Measurements from ENCODE around the gene C3orf22. TPM values are rescaled to one million over a fixed set of nuclear protein-coding genes. Genes with fewer than 3 reads are reported as not detected.

Gene C3orf22, protein sequence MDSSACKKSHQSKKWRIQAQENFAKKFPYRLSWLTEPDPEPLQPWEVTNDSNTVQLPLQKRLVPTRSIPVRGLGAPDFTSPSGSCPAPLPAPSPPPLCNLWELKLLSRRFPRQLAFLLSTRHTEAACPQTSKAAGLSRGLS
- not detected for total RNA-seq

DNA sequence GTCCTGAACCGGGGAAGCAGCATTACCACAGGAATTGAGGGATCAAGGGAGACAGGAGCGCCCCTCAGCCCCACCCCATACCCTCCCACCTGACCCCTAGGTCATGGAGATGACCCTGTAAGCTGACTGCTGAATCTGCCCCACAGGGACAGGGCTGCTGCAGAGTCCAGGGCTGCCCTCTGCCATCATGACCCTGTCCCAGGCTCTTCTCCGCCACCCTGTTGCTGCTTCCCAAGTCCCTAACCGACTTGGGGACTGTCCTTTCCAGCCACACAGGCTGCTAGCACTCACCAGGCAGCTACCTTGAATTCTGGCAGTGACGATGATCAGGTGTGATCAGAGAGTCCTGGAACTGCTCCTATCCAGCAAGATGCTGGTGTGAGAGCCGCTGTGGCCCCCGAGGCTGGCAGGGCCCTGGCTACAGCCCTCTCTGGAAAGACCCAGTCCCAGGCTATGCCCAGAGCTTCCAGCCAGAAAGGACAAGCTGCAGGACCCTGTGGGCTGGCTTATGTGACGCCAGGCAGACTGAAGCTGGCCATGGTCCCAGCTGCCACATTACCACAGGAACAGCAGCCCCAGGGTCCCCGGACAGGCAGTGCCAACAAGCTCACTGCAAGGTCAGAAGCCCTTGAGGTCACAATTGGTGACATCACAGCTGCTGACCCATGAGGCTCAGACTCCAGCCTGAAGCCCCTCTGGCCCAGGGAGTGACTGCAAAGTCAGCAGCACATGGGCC, at the start of gene C3orf22:
Gene C3orf22, minus strand, starts transcription at position 597 of the 736 bp plus-strand sequence. CDS start 5,542 bp downstream, outside the sequence.

DNA sequence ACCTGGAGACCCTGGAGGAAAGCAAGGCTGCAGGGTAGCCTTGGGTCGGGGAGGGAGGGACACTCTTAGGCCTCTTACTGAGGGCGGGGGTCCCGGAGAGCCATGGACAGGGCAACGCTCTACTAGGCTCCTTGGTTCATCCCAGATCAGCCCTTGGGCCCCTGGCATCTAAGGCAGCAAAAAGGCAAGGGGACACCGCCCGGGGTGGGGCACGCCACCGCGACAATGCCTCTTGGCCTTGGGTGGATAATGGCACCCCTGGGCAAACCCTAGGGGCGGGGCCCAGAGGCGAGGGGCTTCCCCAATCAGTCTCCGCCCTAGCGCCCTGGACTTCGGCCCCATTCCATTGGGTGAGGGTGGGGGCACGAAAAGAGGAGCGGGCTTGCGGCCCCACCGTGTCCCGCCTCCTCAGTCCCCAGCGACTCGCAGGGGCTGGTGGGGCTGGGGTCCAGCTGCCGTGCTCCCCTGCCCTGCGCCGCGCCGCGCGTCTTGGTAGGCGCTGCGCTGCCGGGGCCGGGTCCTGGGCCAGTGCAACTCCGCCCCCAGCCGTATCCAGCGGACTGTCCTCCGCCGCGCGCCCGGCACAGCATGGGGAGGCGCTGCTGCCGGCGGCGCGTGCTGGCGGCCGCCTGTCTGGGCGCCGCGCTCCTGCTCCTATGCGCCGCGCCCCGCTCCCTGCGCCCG, 34.8 kb downstream of the C3orf22 start, which contains the start of gene CHST13:
Gene CHST13, plus strand, starts transcription at position 411 of the 684 bp plus-strand sequence. Its CDS starts 178 bp downstream, at position 589.

DNA sequence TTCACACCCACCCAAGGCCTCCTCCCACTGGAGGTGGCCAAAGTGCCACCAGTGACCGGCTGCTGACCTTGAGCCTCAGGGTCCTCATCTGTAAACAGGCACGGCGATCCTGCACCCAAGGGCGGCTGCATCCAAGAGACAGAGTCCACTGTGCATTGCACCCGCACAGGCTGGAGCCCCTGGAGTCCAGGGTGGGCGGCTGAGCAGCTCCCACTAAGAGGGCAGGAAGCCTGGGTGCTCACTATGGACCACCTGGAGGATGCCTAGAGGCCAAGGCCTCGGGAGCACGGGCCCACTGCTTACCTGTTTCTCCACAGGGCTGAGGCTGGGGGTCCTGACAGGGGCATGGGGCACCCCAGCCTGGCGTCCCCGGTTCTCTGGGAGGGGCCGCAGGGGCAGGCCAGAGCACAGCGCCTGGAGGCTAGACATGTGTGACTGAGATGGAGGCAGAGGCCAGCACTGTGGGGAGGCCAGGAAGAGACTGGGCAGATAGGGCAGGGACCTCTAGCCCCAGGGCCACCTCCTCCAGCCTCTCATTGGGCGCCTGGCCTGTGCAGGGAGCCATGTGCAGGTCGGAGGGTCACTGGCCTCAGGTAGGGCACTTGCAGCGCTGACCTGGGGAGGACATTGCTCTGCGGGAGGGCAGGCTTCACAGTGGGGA, 41.3 kb downstream of the C3orf22 start, which contains the start of gene UROC1:
Gene UROC1, minus strand, starts transcription at position 483 of the 661 bp plus-strand sequence. Its CDS starts 54 bp downstream, at position 429.

Small RNA genes within 50 kb of the gene (small RNA-seq; reads per million reads assigned to genes)
- gene RNA5SP138, result 0 reads per million in 2 donors

Other genes starting within 250 kb of the C3orf22 start
- gene KLF15, start 201.5 kb downstream of the C3orf22 start, total RNA-seq, result 1 to 10 TPM; 6.0 to 6.9 TPM
- not detected for gene CFAP100, start 164.0 kb downstream of the C3orf22 start, total RNA-seq
- gene ZXDC, start 83.0 kb downstream of the C3orf22 start, total RNA-seq, result 10 to 100 TPM; 19.3 TPM
- not detected for gene UROC1, start 41.2 kb downstream of the C3orf22 start, total RNA-seq
- not detected for gene CHST13, start 34.8 kb downstream of the C3orf22 start, total RNA-seq
- 10 to 100 TPM in 1 of 2 donors, 1 to 10 TPM in 1; 6.7 to 10.3 TPM for gene TXNRD3, start 96.2 kb upstream of the C3orf22 start, total RNA-seq
- gene CHCHD6, start 145.3 kb upstream of the C3orf22 start, total RNA-seq, result 100 to 1,000 TPM in 1 of 2 donors, 10 to 100 TPM in 1; 77.6 to 180 TPM

All from melanocyte of skin (primary cell).